Osteoblast (primary cell): Measurements from ENCODE around the gene HOXB7. TPM values are rescaled to one million over a fixed set of nuclear protein-coding genes. Genes with fewer than 3 reads are reported as not detected.

ENCODE experiments used
- DNase-seq: peaks from one replicate; pipeline ENCODE4 v3.0.0; 2011; ENCODE audit warnings: low spot score, mixed read lengths; ENCODE audit not compliant: insufficient read length; ENCODE audit errors: missing footprints
- H2AFZ ChIP-seq: 2 replicates; pipeline ENCODE4 v1.6.0; 2011; ENCODE audit warnings: mild to moderate bottlenecking, low read length
- H3K27ac ChIP-seq: 2 replicates; pipeline ENCODE4 v1.5.1; 2011; ENCODE audit warnings: mild to moderate bottlenecking, low read depth, low read length, moderate library complexity
- H3K27me3 ChIP-seq: 2 replicates; pipeline ENCODE4 v1.6.0; 2012; ENCODE audit warnings: mild to moderate bottlenecking, control low read depth, inconsistent platforms, low read length, moderate library complexity; ENCODE audit not compliant: insufficient read depth
- H3K36me3 ChIP-seq: 2 replicates; pipeline ENCODE4 v1.5.1; 2011; ENCODE audit warnings: mild to moderate bottlenecking, low read length, control low read depth, moderate library complexity; ENCODE audit not compliant: insufficient read depth
- H3K4me1 ChIP-seq: 2 replicates; pipeline ENCODE4 v1.5.1; 2011; ENCODE audit warnings: mild to moderate bottlenecking, low read length, control low read depth, moderate library complexity; ENCODE audit not compliant: insufficient read depth
- H3K4me2 ChIP-seq: 2 replicates; pipeline ENCODE4 v1.6.0; 2011; ENCODE audit warnings: mild to moderate bottlenecking, low read length; ENCODE audit not compliant: insufficient read depth
- H3K4me3 ChIP-seq: fragments of 200-600 bp; sonication (generic); 3 replicates; pipeline ENCODE4 v1.5.1; 2012; ENCODE audit warnings: mild to moderate bottlenecking, low read length, inconsistent platforms; ENCODE audit not compliant: insufficient read depth
- H3K79me2 ChIP-seq: 2 replicates; pipeline ENCODE4 v1.6.0; 2012; ENCODE audit warnings: mild to moderate bottlenecking, low read length, control low read depth, inconsistent platforms; ENCODE audit not compliant: insufficient read depth
- H3K9me3 ChIP-seq: 2 replicates; pipeline ENCODE4 v1.5.1; 2011; ENCODE audit warnings: low read depth, low read length, control low read depth
- H4K20me1 ChIP-seq: 2 replicates; pipeline ENCODE4 v1.6.0; 2012; ENCODE audit warnings: mild to moderate bottlenecking, low read length, control low read depth; ENCODE audit not compliant: insufficient read depth
- total RNA-seq: library from RNA; depleted of rRNA; stranded (reverse); fragments of >200 nt; gene quantifications from 2 replicates; pipeline ENCODE4 v1.2.3, GENCODE V29; 2012
- TF ChIP-seq, protein P1 (sequence below): IDR thresholded peaks from 2 replicates; pipeline ENCODE4 v1.5.1; 2011; ENCODE audit warnings: mild to moderate bottlenecking, low read depth, low read length, moderate library complexity; ENCODE audit errors: extremely low read depth

HOXB7 gene
- total RNA-seq, 1 donor, result 0.36 TPM

DNA sequence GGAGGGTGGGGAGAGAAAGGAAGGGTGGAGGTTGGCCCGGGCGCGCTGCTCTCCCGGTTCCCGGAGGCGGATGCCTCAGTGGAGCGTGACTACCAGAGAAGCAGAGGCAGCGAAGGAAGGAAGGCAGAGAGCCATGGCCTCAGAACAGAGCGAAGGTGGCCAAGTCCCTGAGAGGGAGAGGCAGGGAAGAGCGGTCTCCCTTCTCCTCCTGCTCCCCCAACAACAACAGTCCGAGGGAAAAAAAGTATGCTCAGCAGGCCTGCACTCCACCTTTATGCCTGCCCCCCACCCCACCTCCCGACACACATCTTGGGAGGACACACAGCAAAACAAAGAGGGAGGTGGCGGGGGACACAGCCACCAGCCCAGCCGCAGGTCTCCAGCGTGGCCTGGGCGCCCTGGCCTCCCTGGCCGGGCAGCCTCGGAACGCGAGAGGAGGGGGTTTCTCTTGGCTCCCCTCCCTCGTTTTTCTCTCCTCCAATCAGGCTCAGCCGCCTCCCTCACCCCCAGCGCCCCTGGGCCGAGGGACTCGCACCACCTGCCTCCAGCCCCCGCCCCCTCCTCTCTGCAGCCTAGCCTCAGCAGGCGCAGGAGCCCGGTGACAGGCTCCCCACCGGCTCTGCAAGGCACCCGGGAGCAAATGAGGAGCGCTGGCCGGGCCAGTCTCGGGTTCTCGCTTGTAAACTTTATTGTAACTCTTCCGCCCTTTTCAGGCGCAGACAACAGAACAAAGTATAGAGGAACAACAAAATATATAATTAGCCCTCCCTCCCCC lies 1.1 kb upstream of the HOXB7 start:
- Histone ChIP-seq H3K4me3 (no peak overlapping the region), H3K4me1 (no peaks in the 10 kb centered on the region), H3K9me3 (no peaks in the 10 kb centered on the region), H3K36me3 (no peaks in the 10 kb centered on the region), H3K79me2 (no peaks in the 10 kb centered on the region), H4K20me1 (peaks cover 4% of the 10 kb centered on the region), H3K27ac (no peak overlapping the region), H2AFZ (no peak overlapping the region), H3K27me3 (peaks cover 96% of the 10 kb centered on the region), H3K4me2 (no peak overlapping the region)
- TF ChIP-seq, protein P1, sequence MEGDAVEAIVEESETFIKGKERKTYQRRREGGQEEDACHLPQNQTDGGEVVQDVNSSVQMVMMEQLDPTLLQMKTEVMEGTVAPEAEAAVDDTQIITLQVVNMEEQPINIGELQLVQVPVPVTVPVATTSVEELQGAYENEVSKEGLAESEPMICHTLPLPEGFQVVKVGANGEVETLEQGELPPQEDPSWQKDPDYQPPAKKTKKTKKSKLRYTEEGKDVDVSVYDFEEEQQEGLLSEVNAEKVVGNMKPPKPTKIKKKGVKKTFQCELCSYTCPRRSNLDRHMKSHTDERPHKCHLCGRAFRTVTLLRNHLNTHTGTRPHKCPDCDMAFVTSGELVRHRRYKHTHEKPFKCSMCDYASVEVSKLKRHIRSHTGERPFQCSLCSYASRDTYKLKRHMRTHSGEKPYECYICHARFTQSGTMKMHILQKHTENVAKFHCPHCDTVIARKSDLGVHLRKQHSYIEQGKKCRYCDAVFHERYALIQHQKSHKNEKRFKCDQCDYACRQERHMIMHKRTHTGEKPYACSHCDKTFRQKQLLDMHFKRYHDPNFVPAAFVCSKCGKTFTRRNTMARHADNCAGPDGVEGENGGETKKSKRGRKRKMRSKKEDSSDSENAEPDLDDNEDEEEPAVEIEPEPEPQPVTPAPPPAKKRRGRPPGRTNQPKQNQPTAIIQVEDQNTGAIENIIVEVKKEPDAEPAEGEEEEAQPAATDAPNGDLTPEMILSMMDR, result no peak
- no peak for DNase-seq

DNA sequence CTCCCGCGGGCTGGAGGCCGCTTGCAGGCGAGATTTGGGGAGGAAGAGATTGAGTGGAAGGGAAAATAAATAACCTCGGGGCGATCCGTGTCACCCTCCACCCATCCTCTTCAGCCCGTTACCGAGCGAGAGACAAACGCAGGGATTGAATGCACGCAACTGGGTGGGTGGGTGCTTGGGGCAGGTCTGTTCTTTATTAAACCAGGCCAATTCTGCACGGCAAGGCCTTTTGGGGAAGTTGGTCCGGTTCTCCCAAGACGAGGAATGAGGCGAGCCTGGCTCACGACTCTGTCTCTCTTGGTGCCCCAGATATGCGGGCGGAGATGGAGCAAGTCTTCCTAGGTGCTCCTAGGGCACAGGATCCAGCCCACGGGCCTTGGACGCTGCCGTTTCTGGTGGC lies 396 bp upstream of the HOXB7 start:
- peaks cover 96% of the 10 kb centered on the region for H3K27me3 ChIP-seq
- no peak for DNase-seq

DNA sequence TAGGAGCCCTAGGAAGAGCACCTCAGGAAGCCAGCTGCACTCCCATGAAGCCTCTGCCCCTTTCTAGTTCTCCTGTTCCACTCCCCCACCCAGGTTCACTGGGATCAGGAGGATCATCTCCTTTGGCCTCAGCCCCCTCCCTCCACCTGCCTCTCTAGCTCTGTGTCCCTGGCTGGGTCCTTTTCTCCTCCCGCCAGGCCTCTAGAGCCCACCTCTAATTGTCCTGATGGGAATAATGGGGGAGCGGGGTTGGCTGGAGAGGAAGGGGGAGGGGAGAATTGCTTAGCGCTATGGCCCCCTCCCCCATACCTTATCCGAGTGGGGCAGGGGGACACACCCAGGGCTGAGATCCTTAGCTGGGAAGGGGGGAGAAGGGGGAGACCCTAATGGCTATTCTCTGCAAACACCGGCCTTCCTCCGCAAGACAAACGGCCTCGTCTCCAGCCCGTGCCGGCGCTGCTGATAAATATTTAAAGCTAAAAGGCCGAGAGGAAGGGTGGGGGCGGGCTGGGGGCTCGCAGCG lies 997 bp downstream of the HOXB7 start:
- H3K4me3 ChIP-seq, result no peak overlapping the region
- no peak overlapping the region for H3K27ac ChIP-seq
- H2AFZ ChIP-seq, result no peak overlapping the region
- no peak overlapping the region for H3K4me2 ChIP-seq
- no peaks in the 10 kb centered on the region for H3K79me2 ChIP-seq
- no peaks in the 10 kb centered on the region for H3K4me1 ChIP-seq
- TF ChIP-seq, protein P1, result no peak
- DNase-seq, result no peak
- H3K27me3 ChIP-seq, result peaks cover 96% of the 10 kb centered on the region
- H4K20me1 ChIP-seq, result no peaks in the 10 kb centered on the region
- H3K36me3 ChIP-seq, result no peaks in the 10 kb centered on the region
- no peaks in the 10 kb centered on the region for H3K9me3 ChIP-seq

More for the DNA sequence above, 396 bp upstream of the HOXB7 start:
- Histone ChIP-seq H3K36me3 (no peaks in the 10 kb centered on the region), H3K79me2 (no peaks in the 10 kb centered on the region), H3K9me3 (no peaks in the 10 kb centered on the region), H3K27ac (no peak overlapping the region), H2AFZ (no peak overlapping the region), H3K4me2 (peak overlapping the region; percentile 61), H3K4me1 (no peaks in the 10 kb centered on the region), H4K20me1 (no peaks in the 10 kb centered on the region), H3K4me3 (peak overlapping the region; percentile 18)
- TF ChIP-seq, protein P1, result no peak

DNA sequence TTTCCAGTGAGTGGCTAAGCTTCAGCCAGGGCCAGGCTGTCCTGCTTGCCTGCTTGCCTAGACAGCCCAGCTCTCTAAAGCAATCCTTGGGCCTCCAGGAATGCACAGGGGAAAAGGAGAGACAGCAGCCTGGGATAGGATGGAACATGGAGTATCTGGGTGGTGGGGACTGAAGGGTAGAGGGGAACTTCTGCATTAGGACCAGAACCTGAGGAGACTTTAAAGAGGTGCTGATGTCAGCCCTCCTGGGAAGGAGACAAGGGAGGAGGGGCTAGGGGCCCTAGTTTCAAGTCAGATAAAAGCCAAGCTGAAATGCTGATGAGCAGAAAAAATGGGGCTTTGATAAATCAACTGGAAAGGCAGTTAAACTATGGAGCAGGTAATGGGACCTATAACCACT lies 1.8 kb downstream of the HOXB7 start:
- H2AFZ ChIP-seq, result no peak overlapping the region
- H3K27ac ChIP-seq, result no peak overlapping the region
- H3K79me2 ChIP-seq, result no peaks in the 10 kb centered on the region
- H4K20me1 ChIP-seq, result no peaks in the 10 kb centered on the region
- no peak overlapping the region for H3K4me3 ChIP-seq
- H3K27me3 ChIP-seq, result peaks cover 97% of the 10 kb centered on the region
- no peaks in the 10 kb centered on the region for H3K4me1 ChIP-seq
- H3K4me2 ChIP-seq, result no peak overlapping the region
- TF ChIP-seq, protein P1, result no peak
- no peaks in the 10 kb centered on the region for H3K36me3 ChIP-seq
- H3K9me3 ChIP-seq, result no peaks in the 10 kb centered on the region
- no peak for DNase-seq
